HS-5 (cell line): ENCODE measurements around the gene RND1.

Experiments
- DNase-seq: peaks from one replicate; pipeline ENCODE4 v3.0.0-alpha.2; 2012; ENCODE audit warnings: low read depth

RND1 gene

GRCh38 chr12:48827513-48828096 is 38.1 kb downstream of the RND1 start:
- no peak for DNase-seq

GRCh38 chr12:48827026-48827425 is 38.6 kb downstream of the RND1 start:
- no peak for DNase-seq

GRCh38 chr12:48826209-48826855 is 39.3 kb downstream of the RND1 start:
- no peak for DNase-seq

GRCh38 chr12:48824905-48825304 is 40.8 kb downstream of the RND1 start:
- DNase-seq, result no peak

- DNase-seq, result no peak
These were observed 41.6 kb downstream of the RND1 start for GRCh38 chr12:48824112-48824511.

GRCh38 chr12:48823281-48823680 is 42.4 kb downstream of the RND1 start:
- DNase-seq, result no peak

- DNase-seq, result no peak
These were observed 43.0 kb downstream of the RND1 start for GRCh38 chr12:48822711-48823110.

GRCh38 chr12:48822139-48822538 is 43.5 kb downstream of the RND1 start:
- DNase-seq, result no peak

GRCh38 chr12:48819986-48820725 is 45.5 kb downstream of the RND1 start:
- DNase-seq, result no peak

- DNase-seq, result no peak
These were observed 46.7 kb downstream of the RND1 start for GRCh38 chr12:48818831-48819590.

- DNase-seq, result no peak
These were observed 47.5 kb downstream of the RND1 start, which contains the start of gene CACNB3 for GRCh38 chr12:48817873-48818830. TSS of gene CACNB3 (plus strand) at chr12:48818496. CDS start at chr12:48818930, 434 bp downstream.

- no peak for DNase-seq
These were observed 49.4 kb downstream of the RND1 start for GRCh38 chr12:48816143-48816854.

GRCh38 chr12:48815126-48816110 is 50.3 kb downstream of the RND1 start:
- peak; percentile 50 for DNase-seq

GRCh38 chr12:48814262-48815125 is 51.2 kb downstream of the RND1 start:
- DNase-seq, result peak; percentile 46

GRCh38 chr12:48813465-48814261 is 52.0 kb downstream of the RND1 start:
- no peak for DNase-seq

GRCh38 chr12:48812389-48812788 is 53.3 kb downstream of the RND1 start:
- DNase-seq, result no peak

- no peak for DNase-seq
These were observed 54.1 kb downstream of the RND1 start for GRCh38 chr12:48811437-48812090.
